Activated CD4-positive, alpha-beta T cell treated with anti-CD3 and anti-CD28 coated beads, Interleukin-2, amount 50 U/mL, for 16 hours (primary cell): ENCODE data around the gene NUP210.

Experiments
- DNase-seq: peaks from one replicate; pipeline ENCODE4 v3.0.0-alpha.2; 2020

Gene NUP210

DNA sequence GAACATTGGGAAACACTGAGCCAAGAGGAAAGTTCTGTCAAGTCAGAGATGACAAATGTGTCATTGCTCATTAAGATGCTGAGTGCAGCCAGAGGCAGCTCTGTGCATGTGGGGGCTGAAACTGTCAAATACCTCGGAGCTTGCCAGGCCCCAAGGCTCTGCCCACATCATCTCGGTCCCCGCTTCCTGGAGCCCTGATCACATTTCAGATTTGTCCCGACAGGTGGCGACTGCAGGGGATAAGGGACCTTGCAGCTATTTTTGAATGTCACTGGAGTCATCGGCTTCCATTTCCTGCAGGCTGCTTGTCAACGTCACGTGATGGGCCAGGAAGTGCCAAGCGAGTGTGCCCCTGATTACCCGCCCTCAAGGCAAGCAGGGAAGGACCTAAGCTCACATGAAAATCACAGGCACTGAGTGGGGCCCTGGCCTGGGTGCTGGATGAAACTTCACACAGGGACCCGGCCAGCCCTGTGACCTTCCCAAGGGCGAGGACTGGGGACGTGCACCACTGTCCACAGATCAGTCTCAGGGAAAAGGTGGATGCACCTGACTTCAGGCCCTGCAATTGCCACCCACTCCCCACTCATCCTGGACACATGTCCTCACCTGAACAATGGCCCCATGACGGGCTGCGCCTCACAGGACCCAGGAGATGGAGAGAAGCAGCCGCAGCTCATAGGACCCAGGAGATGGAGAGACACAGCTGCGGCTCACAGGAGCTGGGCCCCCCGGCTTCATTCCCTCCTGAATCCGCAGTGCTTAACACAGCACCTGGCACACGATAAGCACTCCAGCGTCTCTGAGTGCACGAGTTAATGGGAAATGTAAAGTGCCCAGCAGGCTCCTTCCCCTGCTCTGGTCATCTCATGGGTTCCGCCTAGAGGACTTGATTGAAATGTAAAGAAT lies 73.4 kb downstream of the NUP210 start:
- peak; percentile 74 for DNase-seq

DNA sequence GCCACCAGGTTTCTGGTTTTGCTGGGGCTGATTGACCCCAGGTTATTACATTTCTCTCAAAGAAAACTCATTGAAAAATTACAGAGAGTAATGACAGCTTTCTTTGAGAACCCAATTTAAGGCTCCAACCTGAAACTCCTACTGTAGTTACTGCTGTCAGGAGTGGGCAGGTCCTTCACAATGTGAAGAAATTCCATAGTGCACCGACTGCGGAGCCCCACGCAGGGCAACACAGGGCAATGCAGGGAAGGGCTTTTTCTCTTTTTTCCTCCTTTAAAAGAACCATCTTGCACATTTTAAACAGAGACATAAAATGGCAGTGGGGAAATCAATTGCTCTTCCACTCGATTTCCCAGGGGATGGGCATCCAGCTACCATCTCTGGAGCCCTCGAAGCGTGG lies 74.3 kb downstream of the NUP210 start:
- DNase-seq: no peak

DNA sequence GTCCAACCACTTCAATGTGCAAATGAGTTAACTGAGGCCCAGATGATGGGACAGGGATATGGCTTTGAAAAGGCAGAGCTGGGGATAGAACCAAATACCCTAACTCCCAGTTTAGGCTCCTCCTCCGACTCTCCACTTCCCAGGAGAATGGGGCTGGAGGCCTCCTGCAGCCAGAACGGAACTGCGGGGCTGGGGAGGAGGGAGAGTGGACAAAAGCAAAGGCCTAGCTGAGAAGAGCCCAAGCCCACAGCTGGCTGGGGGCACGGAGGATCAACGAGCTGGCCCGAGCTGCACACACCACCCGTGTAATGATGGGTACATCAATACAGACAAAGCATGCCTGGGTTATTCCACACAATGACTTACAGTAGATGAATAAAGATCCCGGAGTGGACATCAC lies 74.8 kb downstream of the NUP210 start:
- no peak for DNase-seq

DNA sequence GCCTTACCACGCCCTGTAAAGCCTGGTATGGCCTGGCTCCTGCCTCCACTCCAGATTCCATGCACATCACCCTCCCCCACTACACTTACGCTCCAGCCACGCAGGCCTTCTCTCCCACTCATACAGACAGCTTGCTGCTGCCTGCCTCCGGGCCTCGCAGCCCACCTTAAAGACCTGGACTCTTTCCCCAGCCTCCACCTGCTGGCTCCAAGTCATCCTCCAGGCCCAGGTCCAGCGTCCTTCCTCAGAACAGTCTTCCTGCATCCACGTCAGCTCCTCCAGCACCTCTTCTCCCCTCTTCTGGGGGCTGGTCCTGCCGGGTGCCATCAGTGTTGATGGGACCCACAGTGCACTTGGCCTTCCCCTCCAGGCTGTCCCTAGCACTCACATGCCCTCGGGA lies 75.5 kb downstream of the NUP210 start:
- DNase-seq: no peak

DNA sequence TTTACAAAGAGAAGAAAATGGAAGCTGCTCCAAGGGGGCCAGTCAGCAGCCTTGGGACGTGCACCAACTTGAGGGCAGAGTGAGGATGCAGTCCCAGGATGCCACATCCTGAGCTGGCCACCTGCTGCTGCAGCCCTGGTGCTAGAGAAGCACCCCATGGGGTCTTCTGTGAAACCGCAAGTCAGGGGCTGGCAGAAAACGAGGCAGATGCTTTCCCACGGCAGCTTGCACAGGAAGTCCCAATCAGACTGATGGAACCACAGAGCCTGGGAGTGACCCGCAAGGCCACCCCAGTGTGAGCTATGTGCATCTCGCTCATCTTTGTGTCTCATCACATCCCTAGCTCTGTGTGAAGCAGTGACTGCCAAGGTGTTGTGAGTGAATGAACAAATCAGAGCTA lies 76.5 kb downstream of the NUP210 start:
- no peak for DNase-seq

DNA sequence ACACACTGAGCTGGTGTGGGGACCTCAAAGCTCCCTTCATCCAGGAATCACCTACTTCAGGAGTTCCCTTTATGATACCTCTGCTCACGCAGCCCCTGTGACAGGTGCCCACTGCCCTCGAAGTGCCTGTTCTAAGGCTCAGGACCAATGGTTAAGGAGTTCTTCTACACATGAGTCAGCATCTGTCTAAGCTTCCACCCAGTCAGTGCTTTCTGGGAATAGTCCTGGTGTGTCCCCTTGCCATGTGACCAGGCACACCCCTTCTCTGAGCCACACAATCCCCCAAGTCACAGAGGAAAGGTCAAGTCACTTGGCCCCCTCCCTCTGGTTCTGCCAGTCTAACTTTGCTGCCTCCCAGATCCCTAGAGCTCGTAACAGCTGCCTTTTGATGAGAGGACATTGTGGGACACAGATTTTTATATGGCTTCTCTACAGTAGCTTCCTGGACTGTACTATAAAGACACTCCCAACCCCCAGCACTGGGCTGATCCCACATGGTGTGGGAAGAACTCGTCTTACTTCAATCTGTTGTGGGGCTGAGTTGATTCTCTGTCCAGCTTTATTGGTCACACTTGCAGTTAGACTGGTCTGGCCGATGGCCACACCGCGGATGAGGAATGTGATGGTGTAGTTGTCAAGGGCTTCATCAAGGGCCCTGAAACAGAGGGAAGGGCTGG lies 78.8 kb downstream of the NUP210 start:
- DNase-seq: no peak

DNA sequence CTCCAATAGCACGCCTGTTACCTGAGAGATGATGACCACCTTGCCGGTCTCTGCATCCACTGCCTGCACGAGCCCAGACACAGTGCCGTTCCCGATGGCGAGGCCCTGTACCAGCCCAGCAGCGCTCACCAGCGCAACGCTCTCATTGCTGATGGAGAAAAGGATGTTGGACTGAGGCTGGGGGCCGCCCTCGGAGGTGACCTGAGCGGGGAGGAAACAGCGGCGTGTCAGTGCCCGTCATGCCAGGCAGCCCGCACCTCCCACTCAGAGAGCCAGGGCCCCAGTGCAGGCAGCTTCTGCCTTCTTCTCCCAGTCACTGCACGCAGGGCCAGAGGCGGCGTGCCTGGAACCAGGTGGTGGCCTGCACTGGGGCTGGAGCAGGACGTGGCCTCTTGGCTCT lies 80.3 kb downstream of the NUP210 start:
- DNase-seq: no peak

DNA sequence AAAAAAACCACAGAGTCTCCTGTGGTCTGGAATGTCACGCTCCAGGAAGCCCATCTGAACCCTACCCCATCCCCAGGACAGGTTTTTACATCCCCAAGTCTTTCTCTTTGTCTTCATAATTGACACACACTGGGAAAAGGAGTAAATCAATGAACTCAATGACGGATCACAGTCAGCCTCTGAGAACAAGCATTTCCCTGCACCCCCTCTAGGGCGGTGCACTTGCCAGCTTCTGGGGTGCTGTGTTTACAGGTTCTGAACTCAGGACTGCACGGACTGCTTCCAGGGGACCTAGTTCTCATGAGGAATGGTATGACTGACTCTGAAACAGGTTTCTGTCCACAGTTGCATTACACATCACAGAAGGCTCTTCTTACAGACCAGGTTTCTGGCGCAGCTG lies 81.1 kb downstream of the NUP210 start:
- no peak for DNase-seq

DNA sequence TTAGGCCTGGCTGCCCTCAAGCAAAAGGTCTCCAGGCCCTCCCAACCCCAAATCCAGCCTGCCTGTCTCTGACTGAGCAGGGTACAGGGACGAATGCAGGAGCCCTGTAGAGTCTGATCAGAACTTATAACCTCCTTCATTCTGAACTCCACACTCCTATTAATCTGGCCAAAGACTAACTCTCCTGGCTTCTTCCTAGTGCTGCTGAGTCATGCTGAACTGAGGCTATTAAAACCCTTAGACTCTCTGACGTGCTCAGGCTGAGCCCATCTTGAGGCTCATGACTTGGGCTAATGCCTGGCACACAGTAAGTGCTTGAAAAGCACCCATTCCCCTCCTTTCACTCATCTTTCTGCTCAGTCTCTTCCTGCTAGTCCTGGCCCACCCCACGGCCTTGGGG lies 81.9 kb downstream of the NUP210 start:
- no peak for DNase-seq

DNA sequence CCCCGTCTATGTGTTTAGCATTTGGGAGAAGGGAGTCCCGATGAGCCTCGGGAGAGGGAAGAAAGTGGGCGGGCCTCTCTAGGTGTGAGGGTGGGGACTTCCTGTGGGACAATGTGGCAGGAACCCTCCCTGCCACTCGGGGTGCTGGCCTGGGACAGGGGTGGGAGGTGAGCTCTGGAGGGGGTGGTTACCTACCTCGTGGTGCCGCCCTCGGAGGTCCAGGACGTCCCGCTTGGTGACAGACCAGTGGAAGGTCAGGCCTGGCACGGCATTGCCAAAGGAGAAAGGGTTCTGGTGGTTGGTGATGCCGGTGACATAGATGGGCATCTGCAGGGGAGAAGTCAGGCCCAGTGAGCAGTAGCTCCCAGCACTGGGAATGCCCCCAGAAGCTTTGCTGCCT lies 83.5 kb downstream of the NUP210 start:
- DNase-seq: no peak

DNA sequence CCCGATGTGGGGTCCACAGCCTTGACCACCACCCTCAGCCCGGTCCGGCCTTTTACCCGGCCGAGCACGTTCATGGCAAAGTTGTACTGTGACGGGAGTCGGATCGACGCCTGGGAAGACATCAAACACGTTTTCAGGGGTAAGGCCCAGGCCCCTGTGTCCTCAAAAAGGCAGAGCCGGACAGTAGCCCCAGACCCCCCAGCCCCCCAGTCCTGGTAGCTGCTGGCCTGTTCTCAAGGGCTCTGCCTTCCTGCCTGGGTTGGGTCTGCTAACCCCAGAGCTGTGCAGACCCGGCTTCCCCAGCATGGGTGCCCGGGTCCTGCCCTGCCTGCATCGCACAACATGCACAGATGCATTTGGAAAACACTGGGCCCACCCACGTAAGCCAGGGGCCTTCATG lies 84.6 kb downstream of the NUP210 start:
- DNase-seq: no peak

DNA sequence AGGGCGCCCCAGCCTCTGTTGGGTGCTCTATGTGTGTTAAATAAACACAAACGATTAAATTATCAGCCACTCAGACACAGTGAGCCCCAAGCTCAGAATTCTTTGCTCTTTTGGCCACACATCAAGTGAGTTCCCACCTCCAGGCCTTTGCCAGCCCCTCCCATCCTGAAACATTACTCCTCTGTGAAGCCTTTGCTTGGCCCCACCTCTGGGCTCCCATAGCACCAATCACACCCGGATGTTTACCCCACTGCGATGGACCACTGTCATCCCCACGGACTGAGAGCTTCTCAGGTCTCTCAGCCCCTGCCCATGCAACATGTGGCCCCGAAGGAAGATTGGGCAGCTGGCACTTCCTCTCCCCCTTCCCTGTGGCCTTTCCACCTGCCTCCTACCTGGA lies 85.1 kb downstream of the NUP210 start:
- no peak for DNase-seq

DNA sequence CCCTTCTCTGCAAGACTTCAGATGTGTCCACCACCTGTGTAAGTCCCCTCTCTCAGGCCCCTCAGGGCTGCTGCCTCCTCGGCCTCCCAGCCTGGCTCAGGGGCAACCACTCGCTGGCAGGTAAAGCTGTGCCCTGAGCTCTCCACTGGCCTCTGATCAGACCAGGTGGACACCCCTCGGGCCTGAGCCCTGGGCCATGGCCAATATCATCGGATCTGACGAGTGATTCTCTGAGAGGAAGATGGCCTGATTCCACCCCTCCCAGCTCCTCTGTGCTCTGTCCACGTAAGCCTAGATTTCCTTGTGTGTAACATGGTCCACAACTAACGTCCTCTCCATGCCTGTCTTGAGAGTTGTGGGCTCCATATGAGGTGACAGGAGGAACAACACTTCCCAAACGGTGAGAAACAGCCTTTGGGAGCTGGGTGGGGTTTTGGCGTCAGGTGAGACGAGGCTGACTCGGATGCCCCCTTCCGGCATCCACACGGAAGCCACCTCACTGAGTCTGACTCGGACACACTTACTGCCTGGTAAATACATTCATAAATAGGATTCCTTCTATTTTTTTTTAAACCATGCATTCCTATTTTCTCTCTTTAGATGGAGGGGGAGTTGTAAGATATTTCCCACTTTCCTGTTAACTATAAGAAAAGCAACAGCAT lies 86.8 kb downstream of the NUP210 start:
- no peak for DNase-seq

DNA sequence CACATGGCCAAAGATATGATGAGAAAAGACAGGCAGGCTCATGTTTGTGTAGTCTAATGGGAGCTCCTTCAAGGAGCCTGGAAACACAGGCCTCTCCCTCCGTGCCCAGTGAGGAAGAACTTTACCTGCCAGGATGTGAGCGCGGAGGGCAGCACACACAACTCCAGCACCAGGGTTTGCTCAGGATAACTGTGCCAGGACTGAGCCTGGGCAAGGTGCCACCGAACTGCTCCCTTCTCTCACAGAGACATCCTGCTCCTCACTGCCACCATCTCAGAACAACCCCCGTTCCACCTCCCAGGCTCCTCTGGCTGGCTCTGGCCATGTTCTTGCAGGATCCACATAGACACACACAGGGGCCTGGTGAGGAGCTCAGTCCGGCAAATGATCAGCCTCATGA lies 87.4 kb downstream of the NUP210 start:
- DNase-seq: no peak

DNA sequence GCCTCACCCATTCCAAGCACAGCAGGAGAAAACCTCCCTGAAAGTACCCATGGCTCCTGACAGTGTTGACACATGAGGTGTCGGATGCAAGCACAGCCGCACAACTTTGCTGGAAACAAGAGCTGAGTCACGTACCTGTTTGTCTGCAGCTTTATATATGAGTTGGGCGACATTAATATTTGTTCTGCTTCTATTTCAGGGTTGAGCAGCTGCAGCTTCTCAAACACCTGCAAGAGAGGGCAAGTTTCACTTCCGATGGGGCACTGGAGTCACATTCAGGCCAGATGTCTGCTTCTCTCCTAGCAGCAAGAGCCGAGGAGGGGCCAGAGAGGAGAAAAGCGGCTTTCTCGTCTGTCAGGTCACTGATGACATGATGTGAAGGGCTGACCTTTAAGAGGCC lies 88.0 kb downstream of the NUP210 start:
- DNase-seq: no peak

DNA sequence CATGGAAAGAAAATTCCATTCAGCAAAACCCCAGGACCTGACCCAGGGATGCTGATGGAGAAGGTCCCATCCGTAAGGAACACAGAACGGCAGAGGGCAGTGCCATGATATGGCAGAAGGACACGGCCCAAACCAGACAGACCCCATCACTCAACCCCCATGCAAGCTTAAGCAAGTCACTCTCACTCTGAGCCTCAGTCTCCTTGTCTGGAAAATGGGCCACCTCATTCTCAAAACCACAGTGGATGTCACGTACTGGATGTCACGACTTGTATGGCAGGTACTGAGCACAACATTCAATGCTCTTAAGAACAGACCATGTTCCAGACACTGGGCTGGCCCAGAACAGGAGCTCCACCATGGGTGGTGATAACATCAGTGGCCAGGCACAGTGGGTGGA lies 90.4 kb downstream of the NUP210 start:
- DNase-seq: no peak

DNA sequence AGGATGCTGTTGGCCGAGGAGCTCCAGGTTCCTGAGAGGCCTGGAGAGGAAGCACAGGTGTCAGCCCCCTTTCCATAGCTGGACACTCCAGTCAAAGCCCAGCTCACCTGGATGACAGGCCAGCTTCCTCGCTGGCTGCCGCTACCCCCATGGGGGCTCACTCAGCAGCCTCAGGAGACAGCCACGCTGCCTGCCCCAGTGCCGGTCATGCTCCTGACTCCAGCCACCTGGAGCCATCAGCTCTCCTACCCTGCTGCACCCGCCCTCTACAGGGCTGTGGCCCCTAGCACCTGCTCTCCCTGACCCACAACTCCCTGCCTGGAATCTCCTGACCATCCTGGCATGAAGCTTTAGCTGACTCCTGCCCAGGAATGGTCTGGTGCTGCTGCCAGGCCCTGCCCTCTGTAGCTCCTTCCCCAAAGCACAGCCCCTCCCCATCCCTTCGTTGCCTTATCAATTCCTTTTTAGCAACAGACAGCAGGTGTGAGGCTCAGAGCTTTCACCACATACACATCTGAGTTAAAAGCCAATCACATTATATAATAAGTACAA lies 94.2 kb downstream of the NUP210 start:
- DNase-seq: no peak

DNA sequence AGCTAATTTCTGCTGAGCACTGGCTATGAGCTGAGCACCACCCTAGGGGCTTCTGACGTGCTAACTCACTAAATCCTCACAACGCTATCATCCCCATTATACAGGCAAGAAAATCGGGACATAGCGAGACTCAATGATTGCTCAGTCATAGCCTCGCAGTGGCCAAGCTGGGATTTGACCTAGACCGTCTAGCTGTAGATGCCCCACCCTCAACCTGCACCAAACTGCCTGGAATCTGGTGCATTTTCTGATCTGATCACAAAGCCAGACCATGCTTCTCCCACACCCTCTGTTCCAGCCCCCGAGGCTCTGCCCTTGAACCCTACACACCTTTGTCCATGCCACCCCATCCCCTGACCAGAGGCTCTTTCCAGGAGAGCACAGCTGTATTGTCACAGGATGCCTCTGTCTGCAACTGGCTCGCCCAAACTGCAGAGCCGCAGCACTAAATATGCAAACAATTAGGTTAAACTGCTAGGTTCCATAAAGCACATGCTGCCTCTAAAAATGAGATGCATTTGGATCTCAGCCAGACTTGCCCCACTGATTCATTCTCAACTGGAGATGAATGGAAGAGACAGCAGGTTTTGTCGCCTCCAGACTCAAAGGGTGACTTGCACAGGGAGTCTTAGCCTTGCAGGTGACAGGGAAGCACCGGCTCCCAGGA lies 95.2 kb downstream of the NUP210 start:
- DNase-seq: no peak

DNA sequence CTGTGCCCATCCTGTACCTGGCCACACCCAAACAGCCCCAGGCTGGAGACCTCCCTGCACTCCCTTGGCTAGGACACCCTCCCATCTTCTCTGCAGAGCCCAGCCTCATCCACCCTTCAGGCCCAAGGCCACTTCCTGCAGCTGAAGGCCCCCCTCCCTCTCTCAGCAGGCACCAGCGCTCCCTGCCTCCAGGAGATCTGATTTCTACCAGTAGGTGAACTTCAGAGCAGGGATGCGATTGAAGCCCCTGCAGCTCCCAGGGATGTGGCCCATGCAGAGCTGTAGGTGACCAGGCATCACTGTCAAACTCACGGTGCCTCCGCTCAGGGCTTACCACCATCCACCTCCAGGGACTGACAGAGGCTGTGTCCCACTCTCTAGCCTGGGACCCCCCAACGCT lies 96.3 kb downstream of the NUP210 start:
- DNase-seq: no peak

DNA sequence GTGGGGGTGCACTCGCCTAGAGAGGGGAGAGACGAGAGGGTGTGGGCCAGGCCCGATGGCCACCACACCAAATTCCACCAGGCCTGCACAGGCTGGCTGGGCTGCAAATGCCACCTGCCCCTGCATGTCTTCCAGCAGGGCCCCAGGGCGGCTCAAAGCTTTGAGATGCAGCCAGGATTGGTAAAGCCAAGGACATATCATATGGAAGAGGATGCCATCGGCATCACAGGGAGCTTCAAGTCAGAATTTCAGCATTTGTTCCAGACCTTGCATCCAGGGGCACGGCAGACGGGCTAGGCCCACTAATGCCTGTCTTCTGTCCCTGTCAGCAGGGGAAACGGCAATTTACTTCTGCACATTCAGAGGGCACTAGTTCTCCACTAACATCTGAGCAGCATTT lies 97.8 kb downstream of the NUP210 start:
- no peak for DNase-seq

DNA sequence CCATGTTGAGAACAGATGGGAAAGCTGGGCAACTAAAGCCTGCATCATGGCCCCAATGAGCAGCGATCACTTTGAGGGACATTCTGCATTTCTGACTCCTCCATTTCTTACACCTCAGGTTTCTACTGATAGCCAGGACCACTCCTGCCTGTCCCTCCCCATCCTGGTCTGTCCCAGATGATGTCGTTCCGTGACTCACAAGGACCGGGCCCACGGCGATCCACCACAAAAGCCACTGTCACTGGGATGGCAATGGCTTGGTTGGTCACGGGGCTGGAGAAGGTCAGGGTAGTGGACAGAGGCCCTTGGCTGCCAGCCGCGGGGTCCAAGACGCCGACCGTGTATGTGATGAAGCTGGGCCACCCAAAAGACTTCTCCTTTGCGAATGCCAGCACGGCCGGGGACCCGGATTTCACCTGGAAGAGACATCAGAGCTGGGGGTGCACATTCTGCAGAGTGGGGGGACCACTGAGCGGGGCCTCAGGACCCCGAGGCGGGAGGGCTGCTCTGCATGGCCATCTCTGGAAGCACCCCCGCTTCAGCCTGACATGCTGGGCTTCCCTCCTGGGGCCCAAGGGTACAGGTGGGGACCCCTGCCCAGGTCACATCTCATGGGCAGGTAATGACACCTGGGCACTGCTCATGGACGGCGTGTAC lies 100.4 kb downstream of the NUP210 start:
- no peak for DNase-seq

DNA sequence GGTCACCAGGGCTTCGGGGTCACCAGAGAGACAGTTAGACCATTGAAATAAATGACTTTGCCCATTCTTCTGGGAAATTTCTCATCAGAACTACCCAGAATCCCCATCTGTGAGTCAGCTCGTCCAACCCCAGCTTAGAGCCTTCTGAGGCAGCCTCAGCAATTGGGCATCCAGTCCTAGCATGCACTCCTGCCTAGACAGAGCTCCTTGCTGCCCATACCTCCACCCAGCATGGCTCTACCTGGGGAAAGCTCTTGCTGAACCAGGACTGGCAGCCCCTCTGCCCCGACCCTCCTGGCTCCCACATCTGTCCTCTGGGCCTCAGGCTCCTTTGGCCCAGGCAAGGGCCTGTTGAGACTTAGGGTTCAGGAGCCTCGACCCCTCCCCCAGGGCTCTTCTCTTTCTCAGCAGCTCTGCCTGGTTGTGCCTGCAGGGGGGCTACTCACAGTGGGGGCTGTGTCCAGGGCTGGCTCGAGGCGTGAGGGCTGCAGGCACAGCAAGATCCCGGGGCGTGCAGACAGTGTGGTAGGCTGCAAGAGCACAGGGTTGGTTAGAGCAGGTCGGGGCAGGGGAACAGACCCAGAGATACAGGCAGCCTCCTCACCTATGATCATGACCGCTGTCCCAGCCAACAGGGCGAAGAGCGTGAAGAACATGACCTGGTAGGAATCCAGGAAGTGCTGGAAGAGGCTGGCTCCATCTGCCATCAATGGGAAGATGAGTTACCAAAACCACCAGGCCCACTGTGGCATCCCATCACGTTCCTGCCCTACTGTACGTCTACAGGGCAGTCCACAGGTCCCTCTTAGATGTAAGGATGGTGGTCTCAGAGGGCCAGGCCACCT lies 101.3 kb downstream of the NUP210 start:
- no peak for DNase-seq
